ENCODE data around the gene INTS11. TPM values are rescaled to one million over a fixed set of nuclear protein-coding genes. Genes with fewer than 3 reads are reported as not detected.

Gene INTS11
- polyA plus RNA-seq, 1 donor (not counting 4 experiments of a cell fraction or from before 2014, with no cell fraction given), result 70.4 TPM

- Histone ChIP-seq H3K36me3 (ENCODE audit: control insufficient read depth in 2 of 2, extremely low read depth in 1 of 2, insufficient read depth in 2 of 2, low read length in 2 of 2) (peaks cover 22 to 27% of the 10 kb centered on the region in 2 experiments), H3K4me2 (ENCODE audit: control insufficient read depth, extremely low read depth, insufficient read depth, low read depth, low read length) (no peak overlapping the region), H3K4me1 (ENCODE audit: control insufficient read depth, extremely low read depth, insufficient read depth, low read length) (peaks cover 31% of the 10 kb centered on the region), H3K4me3 (ENCODE audit: control insufficient read depth in 2 of 3, extremely low read depth in 1 of 3, insufficient read depth in 2 of 3, low read depth in 1 of 3, low read length in 3 of 3) (no peak overlapping the region), H4K20me1 (ENCODE audit: control insufficient read depth, extremely low read depth, insufficient read depth, low read length) (peaks cover 24% of the 10 kb centered on the region), H3K9me3 (ENCODE audit: control insufficient read depth, low read depth, low read length) (no peaks in the 10 kb centered on the region), H3K27ac (ENCODE audit: control insufficient read depth, insufficient read depth, low read length) (no peak overlapping the region), H3K79me2 (ENCODE audit: control insufficient read depth, insufficient read depth, low read length) (peaks cover 70% of the 10 kb centered on the region), H2AFZ (ENCODE audit: control insufficient read depth, low read length) (no peak overlapping the region), H3K9me1 (ENCODE audit: control insufficient read depth, extremely low read depth, insufficient read depth, low read length) (peaks cover 7% of the 10 kb centered on the region), H3K9ac (ENCODE audit: control insufficient read depth, extremely low read depth, insufficient read depth, low read length) (no peak overlapping the region), H3K27me3 (ENCODE audit: control insufficient read depth, extremely low read depth, insufficient read depth, low read length) (no peaks in the 10 kb centered on the region)
- TF ChIP-seq CTCF (optimal IDR thresholded peaks at IDR 0.05 in 1 of 3, IDR thresholded peaks at IDR 0.05 in 1 of 3, conservative IDR thresholded peaks at IDR 0.05 in 1 of 3; ENCODE audit: extremely low read depth in 1 of 3, insufficient read depth in 2 of 3, low read length in 3 of 3), result no peak
- TF ChIP-seq EZH2 (IDR thresholded peaks at IDR 0.05; ENCODE audit: low read length), result no peak
- dilution Hi-C loops (cut with MboI; ENCODE audit: extremely low pct_ligation_motif_present, low sequenced_read_pairs), result no loop called here
- DNase-seq (ENCODE audit: low read depth, low spot score), result no peak
- no peak for FAIRE-seq
Measured at GRCh38 chr1:1268284-1268682, 56.2 kb downstream of the INTS11 start.

- FAIRE-seq (no peak), DNase-seq (ENCODE audit: low read depth, low spot score) (no peak)
- Histone ChIP-seq H3K79me2 (ENCODE audit: control insufficient read depth, insufficient read depth, low read length) (peaks cover 64% of the 10 kb centered on the region), H3K27ac (ENCODE audit: control insufficient read depth, insufficient read depth, low read length) (no peak overlapping the region), H3K4me2 (ENCODE audit: control insufficient read depth, extremely low read depth, insufficient read depth, low read depth, low read length) (no peak overlapping the region), H2AFZ (ENCODE audit: control insufficient read depth, low read length) (no peak overlapping the region), H4K20me1 (ENCODE audit: control insufficient read depth, extremely low read depth, insufficient read depth, low read length) (peaks cover 22% of the 10 kb centered on the region), H3K9ac (ENCODE audit: control insufficient read depth, extremely low read depth, insufficient read depth, low read length) (no peak overlapping the region), H3K4me1 (ENCODE audit: control insufficient read depth, extremely low read depth, insufficient read depth, low read length) (peaks cover 29% of the 10 kb centered on the region), H3K4me3 (ENCODE audit: control insufficient read depth in 2 of 3, extremely low read depth in 1 of 3, insufficient read depth in 2 of 3, low read depth in 1 of 3, low read length in 3 of 3) (no peak overlapping the region), H3K9me1 (ENCODE audit: control insufficient read depth, extremely low read depth, insufficient read depth, low read length) (peaks cover 7% of the 10 kb centered on the region), H3K9me3 (ENCODE audit: control insufficient read depth, low read depth, low read length) (no peaks in the 10 kb centered on the region), H3K36me3 (ENCODE audit: control insufficient read depth in 2 of 2, extremely low read depth in 1 of 2, insufficient read depth in 2 of 2, low read length in 2 of 2) (peaks cover 28 to 33% of the 10 kb centered on the region in 2 experiments), H3K27me3 (ENCODE audit: control insufficient read depth, extremely low read depth, insufficient read depth, low read length) (no peaks in the 10 kb centered on the region)
- TF ChIP-seq CTCF (optimal IDR thresholded peaks at IDR 0.05 in 1 of 3, IDR thresholded peaks at IDR 0.05 in 1 of 3, conservative IDR thresholded peaks at IDR 0.05 in 1 of 3; ENCODE audit: extremely low read depth in 1 of 3, insufficient read depth in 2 of 3, low read length in 3 of 3) (no peak), EZH2 (IDR thresholded peaks at IDR 0.05; ENCODE audit: low read length) (no peak)
- dilution Hi-C loops (cut with MboI; ENCODE audit: extremely low pct_ligation_motif_present, low sequenced_read_pairs), result no loop called here
Measured at GRCh38 chr1:1267488-1268283, 56.8 kb downstream of the INTS11 start.
